HepG2 (cell line): ENCODE measurements around the gene MYO9A. TPM values are rescaled to one million over a fixed set of nuclear protein-coding genes. Genes with fewer than 3 reads are reported as not detected.

Experiments used
- ATAC-seq: fragments of 200-7000 bp; cut with Tn5 transposase; 3 replicates; pipeline ENCODE4 v1.9.1; 2020; ENCODE audit warnings: mild to moderate bottlenecking, moderate library complexity
- BruUV-seq: library from RNA; stranded (reverse); fragments of 400-500 nt; replicated peaks from 2 replicates; lab custom pipeline; 2021; lab: Mats Ljungman, UMichigan
- CTCF ChIA-PET: fragments of 300-600 bp; formaldehyde crosslinking; extraction: SDS; loops from one replicate; lab custom pipeline; 2021; ENCODE audit warnings: low total read pairs, inconsistent platforms, low intra/inter-chr PET ratio; lab: Yijun Ruan, JAX
- POLR2A ChIA-PET: fragments of 350-600 bp; sonication (Branson Sonifier 250); formaldehyde crosslinking; loops from one replicate; lab custom pipeline; 2020; ENCODE audit warnings: antibody characterized with exemption, inconsistent platforms; lab: Yijun Ruan, JAX
- DNase-seq: peaks from one replicate; pipeline ENCODE4 v3.0.0-alpha.2; 2015; ENCODE audit warnings: low spot score
- FAIRE-seq: peaks from 3 replicates; lab custom pipeline; 2011; peaks lifted over from hg19 to GRCh38; lab: Jason Lieb, UNC
- H2AFZ ChIP-seq: one replicate; pipeline ENCODE4 v1.6.1; 2011; ENCODE audit warnings: low read length, inconsistent platforms
- H3K27ac ChIP-seq: fragments of 300-600 bp; 3 replicates; pipeline ENCODE4 v1.8.0; 2011; ENCODE audit warnings: mixed run types, mild to moderate bottlenecking, mixed read lengths, low read length, inconsistent platforms; ENCODE audit not compliant: insufficient read depth; ENCODE audit errors: extremely low read length
- H3K27me3 ChIP-seq, 2 experiments: fragments of 200-600 bp in 1 of 2; 2 replicates in 1 of 2; 3 replicates in 1 of 2; pipeline versions ENCODE4 v1.6.0 to v1.8.0; 2011; ENCODE audit warnings: low read length in 2 of 2, mild to moderate bottlenecking in 2 of 2, moderate library complexity in 2 of 2, inconsistent platforms in 1 of 2; ENCODE audit not compliant: insufficient read depth in 2 of 2, control insufficient read depth in 1 of 2
- H3K36me3 ChIP-seq, 2 experiments: fragments of 200-600 bp in 1 of 2; replicated peaks in 1 of 2; 2 replicates in 1 of 2; 3 replicates in 1 of 2; pipeline versions ENCODE4 v1.5.1 to v1.8.0; 2011; ENCODE audit warnings: low read length in 2 of 2, inconsistent platforms in 1 of 2; ENCODE audit not compliant: insufficient read depth in 2 of 2, control insufficient read depth in 1 of 2
- H3K4me1 ChIP-seq: 2 replicates; pipeline ENCODE4 v1.5.1; 2012; ENCODE audit warnings: low read length, inconsistent platforms; ENCODE audit not compliant: insufficient read depth
- H3K4me2 ChIP-seq: 2 replicates; pipeline ENCODE4 v1.6.0; 2011; ENCODE audit warnings: low read depth, low read length, inconsistent platforms
- H3K4me3 ChIP-seq, 3 experiments: fragments of 200-600 bp in 1 of 3; sonication (generic), shearing (Covaris generic) in 1 of 3; replicated peaks in 1 of 3; 2 replicates each; pipeline ENCODE4 v1.5.1; 2011 to 2016; ENCODE audit warnings: low read length in 3 of 3, inconsistent platforms in 2 of 3, low read depth in 2 of 3, mild to moderate bottlenecking in 2 of 3, control low read depth in 1 of 3, mixed read lengths in 1 of 3; ENCODE audit not compliant: insufficient read depth in 1 of 3
- H3K79me2 ChIP-seq: one replicate; pipeline ENCODE4 v1.6.1; 2011; ENCODE audit warnings: low read length, inconsistent platforms; ENCODE audit not compliant: insufficient read depth
- H3K9ac ChIP-seq: 2 replicates; pipeline ENCODE4 v1.6.0; 2011; ENCODE audit warnings: mild to moderate bottlenecking, low read depth, low read length, inconsistent platforms; ENCODE audit not compliant: insufficient read depth
- H3K9me3 ChIP-seq: 2 replicates; pipeline ENCODE4 v1.5.1; 2012; ENCODE audit warnings: mild to moderate bottlenecking, low read length
- H4K20me1 ChIP-seq: 2 replicates; pipeline ENCODE4 v1.6.0; 2011; ENCODE audit warnings: inconsistent platforms, mild to moderate bottlenecking, low read length, moderate library complexity; ENCODE audit not compliant: insufficient read depth
- HNRNPK ChIP-seq: fragments of 200-400 bp; formaldehyde crosslinking; IDR thresholded peaks from 2 replicates; pipeline ENCODE4 v1.6.1; 2018; ENCODE audit warnings: low read length, low read depth, moderate library complexity, mild to moderate bottlenecking; ENCODE audit not compliant: poor library complexity, severe bottlenecking
- NR2C2 ChIP-seq: sonication (generic); formaldehyde crosslinking; IDR thresholded peaks from 2 replicates; pipeline ENCODE4 v1.4.0; 2020; ENCODE audit warnings: missing genetic modification reagents, mild to moderate bottlenecking, moderate library complexity, borderline replicate concordance
- NR2F1 ChIP-seq, 2 experiments: fragments of 450-650 bp in 1 of 2; formaldehyde crosslinking in 1 of 2; IDR thresholded peaks; 2 replicates each; pipeline versions ENCODE4 v1.5.0 to v1.6.1; 2016 to 2020; ENCODE audit warnings: mild to moderate bottlenecking in 1 of 2, missing compliant biosample characterization in 1 of 2, missing genetic modification reagents in 1 of 2, moderate library complexity in 1 of 2
- NR2F6 ChIP-seq, 2 experiments: IDR thresholded peaks; 2 replicates each; pipeline ENCODE4 v1.6.1; 2016; ENCODE audit warnings: antibody characterized with exemption in 1 of 2, mild to moderate bottlenecking in 1 of 2
- ZFX ChIP-seq: sonication (generic); formaldehyde crosslinking; IDR thresholded peaks from 2 replicates; pipeline ENCODE4 v1.4.0; 2020; ENCODE audit warnings: mild to moderate bottlenecking, low read depth, missing genetic modification reagents, moderate library complexity
- ZNF292 ChIP-seq: sonication (generic); formaldehyde crosslinking; IDR thresholded peaks from 2 replicates; pipeline ENCODE4 v1.8.1; 2022; ENCODE audit warnings: mild to moderate bottlenecking, low read depth, missing genetic modification reagents, borderline replicate concordance
- WGBS: methylation state at CpG from one replicate; pipeline ENCODE4 v1.1.6; 2017; ENCODE audit warnings: low lambda C conversion rate; 5-methylcytosine and 5-hydroxymethylcytosine counted together
- in situ Hi-C: cut with HindIII; loops from 2 replicates; pipeline ENCODE4 v1.10.0; 2017; ENCODE audit warnings: low pct_unique_long_range_greater_than_20kb; ENCODE audit not compliant: extremely low pct_ligation_motif_present
- intact Hi-C: fragments of 100-400 bp; cut with micrococcal nuclease; formaldehyde crosslinking; loops from one replicate; pipeline ENCODE4 v1.10.0; 2022; ENCODE audit not compliant: unreplicated experiment
- polyA plus RNA-seq, 8 experiments: library from polyadenylated mRNA; depleted of rRNA in 3 of 8; stranded (reverse) in 7 of 8; unstranded in 1 of 8; fragments of >200 nt; fragmentation: Illumina TruSeq in 4 of 8; extraction: Trizol in 4 of 8; gene quantifications; 2 replicates each; pipeline versions ENCODE4 v1.2.1 to v1.2.3, GENCODE V29; 2011 to 2016; ENCODE audit warnings: low read depth in 4 of 8, missing spikeins in 1 of 8, mixed read lengths in 1 of 8; ENCODE audit not compliant: insufficient read depth in 1 of 8
- total RNA-seq, 5 experiments: library from RNA; depleted of rRNA; stranded (reverse); fragments of >200 nt; fragmentation: Illumina TruSeq; extraction: Trizol; gene quantifications; 2 replicates each; pipeline ENCODE4 v1.2.3, GENCODE V29; 2016; ENCODE audit warnings: low read depth in 1 of 5
- TF ChIP-seq, protein P1 (sequence below): sonication (generic); formaldehyde crosslinking; IDR thresholded peaks from 2 replicates; pipeline ENCODE4 v1.4.0; 2020; ENCODE audit warnings: missing genetic modification reagents
- TF ChIP-seq, protein P2 (sequence below): sonication (generic); formaldehyde crosslinking; IDR thresholded peaks from 2 replicates; pipeline ENCODE4 v1.5.1; 2020; ENCODE audit warnings: mild to moderate bottlenecking, missing genetic modification reagents, moderate library complexity

Gene MYO9A
- total and polyA plus RNA-seq, 2 of the 13 experiments (the other 11 are each of a cell fraction or from before 2014, with no cell fraction given), result 4.8 to 15.3 TPM

DNA sequence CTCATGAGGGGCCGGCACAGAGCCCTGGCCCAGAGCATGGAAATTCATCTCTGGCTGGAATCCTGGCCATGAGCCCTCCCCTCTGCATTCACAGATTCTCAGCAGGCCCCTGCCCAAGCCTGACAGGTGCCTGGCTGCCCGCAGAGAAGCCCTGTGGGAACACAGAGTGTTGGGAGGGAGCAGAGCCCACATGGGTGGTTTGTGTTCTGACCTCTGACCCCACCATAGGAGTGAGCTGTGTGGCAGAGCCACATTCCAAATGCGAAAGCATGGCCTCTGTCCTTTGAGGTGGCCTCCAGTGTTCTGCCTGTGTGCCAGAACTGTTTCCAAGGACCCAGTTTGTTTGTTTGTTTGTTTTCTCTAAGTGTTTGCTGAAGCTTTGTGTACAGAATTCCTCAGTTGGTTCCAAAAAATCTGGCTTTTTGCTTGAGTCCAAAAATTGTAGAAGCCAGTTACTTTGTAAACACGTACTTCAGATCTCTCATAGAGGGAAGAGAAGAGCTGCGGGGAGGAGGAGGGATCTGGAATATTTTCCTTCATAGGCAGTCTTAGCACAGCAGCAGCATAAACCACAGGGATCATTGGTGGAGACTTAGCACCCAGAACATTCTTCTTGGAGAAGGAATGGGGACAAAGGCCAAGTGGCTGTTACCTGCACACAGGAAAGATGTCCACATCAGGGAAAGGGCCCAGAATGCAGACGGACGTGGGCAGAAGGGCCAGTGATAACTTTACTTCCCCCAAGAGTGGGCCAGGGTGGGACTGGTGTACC is 43.6 kb upstream of the MYO9A start:
- H3K9ac ChIP-seq, result no peak overlapping the region
- peaks cover 0 to 13% of the 10 kb centered on the region in 2 experiments; a peak in 3 of 5 replicates for H3K27me3 ChIP-seq
- TF ChIP-seq ZNF292 (CRISPR knock-in tag) (0 out of 2 replicates have a peak, but pooled peaks have one; percentile 19), ZFX (CRISPR knock-in tag) (no peak), NR2F1 (CRISPR knock-in tag; IDR thresholded peaks at IDR 0.05) (peak; percentile 22 to 42; a peak in 2 of 4 replicates), NR2F6 (IDR thresholded peaks at IDR 0.05) (peak; percentile 61; the same call in 1 of the 2 replicates), NR2F6 (CRISPR knock-in tag; IDR thresholded peaks at IDR 0.05) (peak; percentile 65; the same call in 1 of the 2 replicates), HNRNPK (no peak), NR2C2 (CRISPR knock-in tag) (peak; percentile 53; the same call in 1 of the 2 replicates)
- TF ChIP-seq, protein P1, sequence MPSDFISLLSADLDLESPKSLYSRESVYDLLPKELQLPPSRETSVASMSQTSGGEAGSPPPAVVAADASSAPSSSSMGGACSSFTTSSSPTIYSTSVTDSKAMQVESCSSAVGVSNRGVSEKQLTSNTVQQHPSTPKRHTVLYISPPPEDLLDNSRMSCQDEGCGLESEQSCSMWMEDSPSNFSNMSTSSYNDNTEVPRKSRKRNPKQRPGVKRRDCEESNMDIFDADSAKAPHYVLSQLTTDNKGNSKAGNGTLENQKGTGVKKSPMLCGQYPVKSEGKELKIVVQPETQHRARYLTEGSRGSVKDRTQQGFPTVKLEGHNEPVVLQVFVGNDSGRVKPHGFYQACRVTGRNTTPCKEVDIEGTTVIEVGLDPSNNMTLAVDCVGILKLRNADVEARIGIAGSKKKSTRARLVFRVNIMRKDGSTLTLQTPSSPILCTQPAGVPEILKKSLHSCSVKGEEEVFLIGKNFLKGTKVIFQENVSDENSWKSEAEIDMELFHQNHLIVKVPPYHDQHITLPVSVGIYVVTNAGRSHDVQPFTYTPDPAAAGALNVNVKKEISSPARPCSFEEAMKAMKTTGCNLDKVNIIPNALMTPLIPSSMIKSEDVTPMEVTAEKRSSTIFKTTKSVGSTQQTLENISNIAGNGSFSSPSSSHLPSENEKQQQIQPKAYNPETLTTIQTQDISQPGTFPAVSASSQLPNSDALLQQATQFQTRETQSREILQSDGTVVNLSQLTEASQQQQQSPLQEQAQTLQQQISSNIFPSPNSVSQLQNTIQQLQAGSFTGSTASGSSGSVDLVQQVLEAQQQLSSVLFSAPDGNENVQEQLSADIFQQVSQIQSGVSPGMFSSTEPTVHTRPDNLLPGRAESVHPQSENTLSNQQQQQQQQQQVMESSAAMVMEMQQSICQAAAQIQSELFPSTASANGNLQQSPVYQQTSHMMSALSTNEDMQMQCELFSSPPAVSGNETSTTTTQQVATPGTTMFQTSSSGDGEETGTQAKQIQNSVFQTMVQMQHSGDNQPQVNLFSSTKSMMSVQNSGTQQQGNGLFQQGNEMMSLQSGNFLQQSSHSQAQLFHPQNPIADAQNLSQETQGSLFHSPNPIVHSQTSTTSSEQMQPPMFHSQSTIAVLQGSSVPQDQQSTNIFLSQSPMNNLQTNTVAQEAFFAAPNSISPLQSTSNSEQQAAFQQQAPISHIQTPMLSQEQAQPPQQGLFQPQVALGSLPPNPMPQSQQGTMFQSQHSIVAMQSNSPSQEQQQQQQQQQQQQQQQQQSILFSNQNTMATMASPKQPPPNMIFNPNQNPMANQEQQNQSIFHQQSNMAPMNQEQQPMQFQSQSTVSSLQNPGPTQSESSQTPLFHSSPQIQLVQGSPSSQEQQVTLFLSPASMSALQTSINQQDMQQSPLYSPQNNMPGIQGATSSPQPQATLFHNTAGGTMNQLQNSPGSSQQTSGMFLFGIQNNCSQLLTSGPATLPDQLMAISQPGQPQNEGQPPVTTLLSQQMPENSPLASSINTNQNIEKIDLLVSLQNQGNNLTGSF (CRISPR knock-in tag), result no peak
- TF ChIP-seq, protein P2, sequence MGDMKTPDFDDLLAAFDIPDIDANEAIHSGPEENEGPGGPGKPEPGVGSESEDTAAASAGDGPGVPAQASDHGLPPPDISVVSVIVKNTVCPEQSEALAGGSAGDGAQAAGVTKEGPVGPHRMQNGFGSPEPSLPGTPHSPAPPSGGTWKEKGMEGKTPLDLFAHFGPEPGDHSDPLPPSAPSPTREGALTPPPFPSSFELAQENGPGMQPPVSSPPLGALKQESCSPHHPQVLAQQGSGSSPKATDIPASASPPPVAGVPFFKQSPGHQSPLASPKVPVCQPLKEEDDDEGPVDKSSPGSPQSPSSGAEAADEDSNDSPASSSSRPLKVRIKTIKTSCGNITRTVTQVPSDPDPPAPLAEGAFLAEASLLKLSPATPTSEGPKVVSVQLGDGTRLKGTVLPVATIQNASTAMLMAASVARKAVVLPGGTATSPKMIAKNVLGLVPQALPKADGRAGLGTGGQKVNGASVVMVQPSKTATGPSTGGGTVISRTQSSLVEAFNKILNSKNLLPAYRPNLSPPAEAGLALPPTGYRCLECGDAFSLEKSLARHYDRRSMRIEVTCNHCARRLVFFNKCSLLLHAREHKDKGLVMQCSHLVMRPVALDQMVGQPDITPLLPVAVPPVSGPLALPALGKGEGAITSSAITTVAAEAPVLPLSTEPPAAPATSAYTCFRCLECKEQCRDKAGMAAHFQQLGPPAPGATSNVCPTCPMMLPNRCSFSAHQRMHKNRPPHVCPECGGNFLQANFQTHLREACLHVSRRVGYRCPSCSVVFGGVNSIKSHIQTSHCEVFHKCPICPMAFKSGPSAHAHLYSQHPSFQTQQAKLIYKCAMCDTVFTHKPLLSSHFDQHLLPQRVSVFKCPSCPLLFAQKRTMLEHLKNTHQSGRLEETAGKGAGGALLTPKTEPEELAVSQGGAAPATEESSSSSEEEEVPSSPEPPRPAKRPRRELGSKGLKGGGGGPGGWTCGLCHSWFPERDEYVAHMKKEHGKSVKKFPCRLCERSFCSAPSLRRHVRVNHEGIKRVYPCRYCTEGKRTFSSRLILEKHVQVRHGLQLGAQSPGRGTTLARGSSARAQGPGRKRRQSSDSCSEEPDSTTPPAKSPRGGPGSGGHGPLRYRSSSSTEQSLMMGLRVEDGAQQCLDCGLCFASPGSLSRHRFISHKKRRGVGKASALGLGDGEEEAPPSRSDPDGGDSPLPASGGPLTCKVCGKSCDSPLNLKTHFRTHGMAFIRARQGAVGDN, result peak; percentile 30; the same call in 1 of the 2 replicates
- H3K4me1 ChIP-seq, result peaks cover 20% of the 10 kb centered on the region
- POLR2A ChIA-PET, result no interaction called here
- CTCF ChIA-PET, result no interaction called here
- H3K4me2 ChIP-seq, result peak overlapping the region; percentile 46
- no peaks in the 10 kb centered on the region for H4K20me1 ChIP-seq
- H3K79me2 ChIP-seq, result no peaks in the 10 kb centered on the region
- 13% methylated on average over 5 of the region's 7 CpGs for WGBS
- peak; percentile 74 for ATAC-seq
- peak; percentile 49 for FAIRE-seq
- H3K27ac ChIP-seq, result no peak overlapping the region
- no TSS peak for BruUV-seq
- H2AFZ ChIP-seq, result no peak overlapping the region
- H3K4me3 ChIP-seq, result peak overlapping the region in 1 of 3 experiments; percentile 25; a peak in 1 of 6 replicates
- intact Hi-C loops (no loop called here), in situ Hi-C loops (no loop called here)
- DNase-seq, result no peak
- no peaks in the 10 kb centered on the region for H3K9me3 ChIP-seq
- no peaks in the 10 kb centered on the region for H3K36me3 ChIP-seq
